HG03135 (cell line): Measurements from ENCODE around the gene CST4.
"Not testable (repeated sequence)": the region's sequence is repeated elsewhere in the genome, so short reads cannot be mapped to it uniquely, and the experiment has no call there.

ENCODE experiments used
- ATAC-seq: cut with Tn5 transposase; IDR thresholded peaks from one replicate; pipeline ENCODE4 v1.9.1; 2021; ENCODE audit warnings: mild to moderate bottlenecking, moderate library complexity; ENCODE audit not compliant: unreplicated experiment

Gene CST4

DNA sequence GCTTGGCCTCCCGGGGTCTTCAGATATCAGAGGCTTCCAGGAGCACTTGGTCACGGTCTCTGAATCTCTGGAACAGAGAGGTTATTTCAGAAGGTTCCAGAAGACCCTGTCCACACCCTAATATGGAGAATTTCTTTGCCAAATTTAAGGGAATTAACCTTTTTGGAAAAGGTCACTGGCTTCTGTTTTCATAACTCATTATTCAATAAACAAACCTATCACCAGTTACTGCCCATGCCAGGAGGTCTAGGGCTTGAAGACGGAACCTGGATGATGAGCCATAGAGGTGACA is 507 bp upstream of the CST4 start:
- no peak for ATAC-seq

DNA sequence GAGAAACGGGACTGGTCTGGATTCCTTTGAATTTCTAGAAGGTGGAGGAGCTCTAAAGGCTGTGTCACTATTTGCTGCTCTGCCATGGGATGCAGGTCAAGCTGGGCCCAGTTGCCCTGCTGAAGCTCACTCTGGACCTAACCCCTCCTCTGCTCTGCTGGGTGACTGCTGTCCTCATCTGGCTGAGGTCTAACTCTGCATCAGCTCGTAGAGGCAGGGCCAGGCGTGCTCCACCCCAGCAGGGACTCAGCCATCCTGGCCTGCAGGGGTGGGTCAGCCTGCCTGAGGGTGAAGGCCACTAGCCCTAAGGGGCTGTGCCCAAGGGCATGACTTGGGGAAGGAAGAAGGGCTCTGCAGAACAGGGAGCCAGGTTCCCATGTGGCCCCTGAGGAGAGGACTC is 852 bp downstream of the CST4 start:
- no peak for ATAC-seq

DNA sequence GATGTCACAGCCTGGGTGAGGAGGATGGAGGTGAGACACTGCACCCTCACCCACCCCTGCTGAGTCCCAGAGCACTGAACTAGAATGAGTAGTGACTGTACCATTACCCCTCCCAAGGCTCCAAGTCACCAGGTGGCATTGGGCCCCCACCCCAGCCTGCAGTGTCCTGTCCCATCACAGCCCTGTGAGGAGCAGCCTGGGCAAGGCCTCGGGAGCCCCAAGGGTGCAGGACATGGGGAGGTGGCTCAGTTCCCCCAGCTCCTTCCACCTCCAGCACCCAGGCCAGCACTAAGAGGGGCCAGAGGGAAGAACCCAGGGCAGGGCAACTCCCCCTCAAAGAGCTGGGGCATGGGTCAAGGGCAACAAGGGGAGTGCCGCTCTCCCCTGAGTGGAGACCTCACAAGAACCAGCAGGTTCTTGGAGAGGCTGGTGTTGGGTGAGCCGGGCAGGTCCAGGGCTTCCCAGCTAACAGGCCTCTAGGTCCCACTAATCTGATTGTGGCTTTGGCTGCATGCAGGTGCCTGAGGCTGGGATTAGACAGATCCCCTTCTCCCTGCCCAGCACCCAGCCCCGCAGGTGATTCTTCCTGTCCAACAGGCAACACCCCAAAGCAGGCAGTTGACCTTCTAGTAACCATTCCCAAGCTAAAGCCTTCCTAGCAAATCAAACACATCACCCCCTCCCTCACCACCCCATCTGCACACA is 2.6 kb downstream of the CST4 start:
- ATAC-seq = no peak

DNA sequence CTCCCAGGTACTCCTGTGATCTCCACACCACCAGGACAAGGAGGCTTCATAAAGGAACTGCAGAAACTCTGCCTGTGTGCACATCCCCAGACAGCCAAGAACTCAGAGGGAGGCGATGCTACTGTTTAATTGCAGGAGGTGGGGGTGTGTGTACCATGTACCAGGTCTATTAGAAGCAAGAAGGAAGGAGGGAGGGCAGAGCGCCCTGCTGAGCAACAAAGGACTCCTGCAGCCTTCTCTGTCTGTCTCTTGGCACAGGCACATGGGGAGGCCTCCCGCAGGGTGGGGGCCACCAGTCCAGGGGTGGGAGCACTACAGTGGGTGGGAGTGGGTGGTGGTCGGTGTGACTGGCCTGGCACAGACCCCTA is 3.3 kb downstream of the CST4 start:
- not testable (repeated sequence) for ATAC-seq

DNA sequence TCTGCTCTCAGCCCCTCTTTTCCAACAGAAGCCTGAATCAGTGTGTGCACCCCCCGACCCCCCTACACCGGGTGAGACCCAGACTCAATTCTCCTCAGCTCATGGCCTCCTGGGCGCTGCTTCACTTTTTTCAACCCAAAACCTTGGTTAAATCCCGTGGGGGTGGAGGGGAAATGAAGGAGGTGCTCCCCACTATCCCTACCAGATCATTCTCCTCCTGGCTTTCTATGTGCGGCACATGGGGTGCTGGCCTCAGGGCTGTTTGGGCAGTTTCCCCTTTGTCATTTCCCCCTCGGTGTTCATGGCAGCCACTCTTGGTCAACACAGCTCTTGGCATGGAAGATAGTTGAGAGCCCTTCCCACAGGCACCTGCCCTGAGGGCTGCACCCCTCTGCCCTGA is 4.6 kb downstream of the CST4 start:
- ATAC-seq = no peak

DNA sequence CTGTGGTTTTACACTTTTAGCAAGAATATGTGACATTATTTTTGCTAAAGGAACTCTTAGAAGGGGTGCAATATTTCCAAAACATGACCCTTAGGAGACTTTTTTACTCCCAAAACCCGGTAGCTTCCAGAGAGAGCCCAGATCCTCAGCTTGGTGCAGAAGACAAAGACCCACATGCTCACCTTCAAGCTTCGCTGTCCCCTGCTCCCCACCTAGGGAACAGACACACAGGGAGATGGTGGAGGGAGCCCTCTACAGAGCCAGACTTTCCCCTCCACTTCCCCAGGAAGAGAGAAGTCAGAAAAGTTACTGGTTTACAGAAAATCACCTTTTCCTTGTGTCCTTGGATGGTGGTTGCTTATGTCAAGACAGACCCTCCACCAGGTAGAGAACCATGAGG is 5.0 kb downstream of the CST4 start:
- no peak for ATAC-seq

DNA sequence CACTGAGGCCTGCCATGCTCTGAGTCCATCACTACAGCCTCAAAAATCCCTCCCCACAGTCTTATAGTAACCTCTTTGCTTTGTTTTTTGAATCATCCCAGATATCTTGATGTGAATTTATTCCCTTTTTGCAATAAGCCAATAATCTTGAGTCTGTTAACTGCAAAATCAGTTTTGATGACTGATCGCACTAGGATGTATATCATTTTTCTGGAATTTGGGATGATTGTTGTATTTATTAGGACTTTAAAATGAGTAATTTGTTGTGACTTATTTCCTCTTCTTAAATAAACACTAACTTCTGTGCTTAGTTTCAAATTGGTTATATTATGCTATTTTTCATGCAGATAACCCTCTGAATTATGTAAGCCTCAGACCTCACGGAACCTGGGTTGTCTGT is 5.6 kb downstream of the CST4 start:
- ATAC-seq = no peak

DNA sequence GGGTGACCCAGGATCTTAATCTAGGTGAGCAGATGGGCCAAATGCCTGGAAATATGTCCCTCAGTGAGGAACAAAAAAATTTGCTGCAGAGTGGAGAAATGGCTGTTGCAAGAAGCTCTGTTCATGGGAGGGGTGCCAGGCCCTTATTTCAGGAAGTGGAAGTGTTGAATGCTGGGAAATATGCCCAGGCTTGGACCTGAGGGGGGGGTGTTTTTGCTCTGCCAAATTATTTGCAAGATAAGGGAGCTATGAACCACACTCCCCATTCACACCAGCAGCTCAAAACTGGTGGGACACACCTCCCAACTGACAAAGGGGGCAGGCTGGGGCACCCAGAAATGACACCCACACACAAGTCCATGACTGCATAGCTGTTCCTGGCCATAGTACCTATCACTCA is 8.7 kb downstream of the CST4 start:
- no peak for ATAC-seq

DNA sequence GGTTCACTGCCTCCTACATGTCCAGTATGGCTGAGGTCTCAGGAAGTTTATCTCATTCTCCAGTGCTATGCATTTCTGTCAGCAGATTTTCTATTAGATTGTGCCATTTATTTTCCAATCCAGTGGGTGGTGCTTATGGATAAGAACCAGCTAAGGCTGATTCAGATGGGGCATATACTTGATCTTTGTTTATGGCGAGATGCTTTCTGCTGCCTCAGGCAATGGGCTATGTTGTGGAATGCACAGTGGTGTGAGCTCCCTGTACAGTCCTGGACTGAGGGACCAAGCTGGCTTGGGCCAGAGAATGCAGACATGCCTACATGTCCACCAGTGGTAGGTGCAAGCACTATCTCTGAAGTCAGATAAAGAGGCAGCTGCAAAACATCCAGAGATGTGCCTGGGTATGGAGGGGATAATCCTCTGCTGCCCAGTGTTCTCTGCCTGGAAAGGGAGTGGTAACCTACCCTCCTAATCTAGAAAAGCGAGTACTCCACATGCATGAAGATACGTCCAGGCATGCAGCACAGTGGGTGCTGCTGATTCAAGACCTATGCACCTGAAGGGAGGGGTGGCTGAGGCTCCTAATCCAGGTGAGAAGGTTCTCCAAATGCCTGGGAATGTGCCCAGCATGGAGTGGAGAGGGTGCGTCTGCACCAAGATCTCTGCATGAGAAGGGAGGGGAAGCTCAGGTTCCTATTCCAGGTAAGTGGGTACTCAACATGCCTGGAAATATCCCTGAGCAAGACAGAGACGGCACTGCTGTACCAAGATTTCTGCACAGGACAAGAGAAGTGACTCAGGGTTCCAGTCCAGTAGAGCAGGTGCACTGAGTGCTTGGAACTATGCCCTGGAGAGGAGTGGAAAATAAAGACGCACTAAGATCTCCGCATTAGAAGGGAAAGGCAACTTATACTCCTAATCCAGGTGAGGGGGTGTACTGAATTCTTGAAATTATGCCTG is 9.4 kb downstream of the CST4 start:
- ATAC-seq = no peak

DNA sequence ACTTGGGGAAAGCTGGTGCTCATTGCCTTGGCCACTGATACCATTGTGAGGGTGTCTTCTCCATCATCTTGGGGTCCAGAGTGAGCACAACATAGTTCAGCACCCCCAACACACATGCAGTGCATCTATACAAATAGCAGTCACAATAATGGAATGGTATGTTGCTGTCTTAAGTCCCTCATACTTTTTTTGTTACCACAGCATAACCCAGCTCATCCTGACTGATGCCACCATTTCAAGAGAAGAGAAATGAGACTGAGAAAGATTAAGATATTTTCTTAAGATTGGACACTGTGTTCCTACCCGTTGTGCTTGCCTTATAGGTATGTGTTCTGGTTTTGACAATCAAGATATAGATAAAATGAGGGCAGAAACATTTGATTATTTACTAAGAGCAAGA is 15.6 kb downstream of the CST4 start:
- ATAC-seq = no peak

DNA sequence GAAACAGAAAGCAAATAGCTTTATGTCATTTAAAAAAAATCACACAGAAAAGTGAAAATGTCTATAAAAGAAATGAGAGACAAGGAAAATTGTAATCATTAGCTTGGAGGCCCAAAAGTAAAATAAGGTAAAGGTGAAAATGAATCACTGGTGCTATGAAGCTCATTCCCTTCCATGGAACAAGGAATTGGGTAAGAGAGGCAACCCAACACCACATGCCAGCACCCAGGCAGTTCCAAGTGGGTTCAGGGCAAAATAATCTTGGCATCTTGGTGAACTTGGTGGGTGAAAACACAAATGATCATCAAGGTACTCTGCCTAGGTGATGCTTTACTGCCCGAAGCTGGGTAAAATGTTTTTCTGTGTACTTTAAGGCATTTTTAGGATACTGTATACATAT is 16.7 kb downstream of the CST4 start:
- no peak for ATAC-seq

DNA sequence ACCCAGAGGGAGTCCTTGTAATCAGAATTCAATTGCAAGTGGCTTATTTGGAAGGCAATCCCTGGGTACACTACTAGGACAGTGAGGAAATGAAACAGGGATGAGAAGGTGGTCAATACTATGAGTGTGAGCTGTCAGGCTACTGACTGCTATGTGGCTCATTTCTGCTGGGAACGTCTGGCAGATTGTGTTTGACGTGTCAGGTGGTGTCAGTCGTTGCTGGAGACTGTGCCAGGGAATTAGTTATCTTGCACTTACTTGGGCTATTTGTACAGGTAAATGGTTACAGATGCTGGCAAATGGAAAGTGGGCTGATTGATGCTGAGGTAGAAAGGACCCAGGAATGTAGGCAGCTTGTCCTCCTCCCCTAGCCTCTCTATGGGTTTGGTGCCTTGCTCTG is 17.4 kb downstream of the CST4 start:
- no peak for ATAC-seq

DNA sequence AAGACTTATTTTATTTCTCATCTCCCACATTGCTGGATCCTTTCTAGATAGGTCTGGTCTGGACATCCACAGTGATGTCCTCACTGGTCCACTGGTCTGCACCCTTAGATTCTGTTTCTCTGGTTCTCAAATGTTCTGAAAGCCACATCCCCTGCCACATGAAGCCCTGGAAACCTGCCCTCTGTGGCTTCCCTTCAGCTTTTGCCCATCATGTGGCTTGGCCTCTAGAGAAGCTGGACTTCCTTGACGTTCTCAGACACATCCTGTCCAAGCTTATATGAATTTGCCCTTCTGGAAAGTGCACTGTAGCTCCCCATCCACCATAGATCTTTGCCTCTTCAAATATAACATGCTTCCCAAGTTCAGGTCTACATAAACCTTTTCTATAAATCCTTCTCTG is 18.5 kb downstream of the CST4 start:
- ATAC-seq = no peak

DNA sequence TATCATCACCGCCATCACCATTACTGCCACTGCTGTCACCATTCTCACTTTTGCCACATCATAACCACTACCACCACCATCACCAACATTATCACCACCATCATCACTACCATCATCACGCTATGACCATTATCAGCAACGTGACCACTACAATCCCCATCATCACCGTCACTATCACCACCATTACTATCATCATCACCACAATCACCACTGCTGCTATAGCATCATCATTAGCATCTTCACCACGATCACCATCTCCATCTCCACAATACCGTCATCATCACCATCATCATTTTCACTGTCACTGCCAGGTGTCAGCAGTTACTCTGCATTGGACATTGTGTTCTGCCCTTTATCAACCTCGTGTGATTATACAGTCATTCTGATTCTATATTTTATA is 19.0 kb downstream of the CST4 start:
- no peak for ATAC-seq

DNA sequence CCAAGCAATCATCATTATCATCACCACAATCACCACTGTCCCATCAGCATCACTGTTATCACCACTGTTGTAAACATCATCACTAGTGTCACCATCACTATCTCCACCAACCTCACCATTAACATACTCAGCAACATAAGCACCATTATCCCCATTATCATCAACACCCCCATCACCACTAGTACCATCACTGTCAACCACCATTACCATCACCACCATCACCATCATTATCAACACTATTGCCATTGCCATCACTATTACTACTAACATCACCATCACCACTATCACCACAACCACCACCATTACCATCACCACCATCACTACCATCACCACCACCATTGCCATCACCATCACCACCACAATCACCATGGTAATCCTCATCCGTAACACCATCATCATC is 19.5 kb downstream of the CST4 start:
- no peak for ATAC-seq

DNA sequence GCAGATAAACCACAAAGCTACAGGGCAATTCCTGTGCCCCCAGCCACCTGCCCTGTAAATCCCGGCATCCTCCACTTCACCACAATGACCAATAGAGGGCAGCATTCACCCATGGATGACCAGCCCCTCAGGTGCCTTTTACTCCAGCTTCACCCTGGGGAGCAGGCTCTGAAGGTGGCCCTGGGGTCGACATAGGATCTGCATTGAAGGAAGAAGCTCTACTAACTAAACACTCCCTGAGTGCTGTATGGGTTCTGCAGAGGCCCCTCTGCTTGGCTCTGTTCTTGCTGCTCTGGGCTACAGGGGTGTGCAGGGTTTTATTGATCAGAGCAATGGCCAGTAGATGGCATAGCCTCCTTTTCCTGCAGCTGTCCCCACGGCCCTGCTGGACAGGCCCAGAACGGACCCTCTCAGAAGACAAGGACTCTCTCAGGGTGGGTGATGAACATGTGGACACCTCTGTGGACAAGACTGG is 20.3 kb downstream of the CST4 start:
- ATAC-seq = no peak

DNA sequence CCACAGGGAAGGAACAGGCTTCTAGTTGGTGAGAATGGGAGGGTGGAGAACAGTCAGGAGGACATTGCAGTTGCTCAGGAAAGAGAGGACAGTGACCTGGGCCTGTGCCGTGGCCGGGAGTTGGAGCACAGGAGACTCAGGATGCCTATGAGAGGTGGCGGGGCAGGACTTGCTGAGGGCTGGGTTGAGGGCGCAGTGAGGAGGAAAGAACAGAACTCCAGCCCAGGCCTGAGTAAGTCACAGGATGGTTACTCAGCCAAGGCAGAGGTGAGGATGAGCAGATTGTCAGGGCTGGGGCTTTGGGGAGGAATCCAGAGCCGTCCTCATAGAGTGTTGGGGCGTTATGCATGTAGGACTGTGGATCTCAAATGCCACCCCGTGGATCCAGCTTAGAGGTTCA is 21.2 kb downstream of the CST4 start:
- ATAC-seq = no peak

DNA sequence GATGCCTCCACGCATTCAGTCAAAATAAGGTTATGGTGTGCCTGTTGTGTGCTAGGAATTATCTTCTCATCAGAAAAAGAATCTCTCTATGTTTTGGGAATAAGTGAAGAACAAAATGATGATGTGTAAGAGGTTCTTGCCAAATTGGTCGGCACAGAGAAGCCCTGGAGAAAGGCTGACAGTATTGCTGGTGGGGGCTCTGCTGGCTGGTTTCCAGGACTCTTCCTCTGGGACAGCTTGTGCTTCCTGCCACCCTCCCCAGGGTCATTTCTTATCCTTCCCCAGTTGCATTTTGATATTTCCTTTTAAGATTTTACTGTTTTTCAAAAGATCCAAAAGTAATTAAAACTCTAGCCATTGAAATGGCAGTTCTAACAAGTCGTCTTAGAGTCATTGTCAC is 22.1 kb downstream of the CST4 start:
- no peak for ATAC-seq

DNA sequence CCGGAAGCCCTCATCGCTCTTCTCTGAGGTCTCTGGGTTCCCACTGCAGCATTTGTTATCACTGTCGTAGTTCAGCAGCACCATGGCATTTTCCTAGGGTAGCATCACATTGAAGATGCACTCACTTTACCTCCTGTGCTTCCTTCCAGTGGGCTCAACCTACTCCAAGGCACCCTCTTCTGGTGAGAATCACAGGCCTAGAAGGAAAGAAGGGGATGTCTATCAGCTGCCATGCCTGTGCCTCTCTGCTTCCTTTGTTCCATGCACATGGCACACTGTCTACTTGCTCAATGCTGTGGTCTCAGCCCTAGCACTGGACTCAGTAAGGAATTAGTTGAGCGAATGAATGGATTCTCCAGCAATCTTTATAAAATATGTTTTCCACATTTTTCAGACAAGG is 22.6 kb downstream of the CST4 start:
- ATAC-seq = no peak

DNA sequence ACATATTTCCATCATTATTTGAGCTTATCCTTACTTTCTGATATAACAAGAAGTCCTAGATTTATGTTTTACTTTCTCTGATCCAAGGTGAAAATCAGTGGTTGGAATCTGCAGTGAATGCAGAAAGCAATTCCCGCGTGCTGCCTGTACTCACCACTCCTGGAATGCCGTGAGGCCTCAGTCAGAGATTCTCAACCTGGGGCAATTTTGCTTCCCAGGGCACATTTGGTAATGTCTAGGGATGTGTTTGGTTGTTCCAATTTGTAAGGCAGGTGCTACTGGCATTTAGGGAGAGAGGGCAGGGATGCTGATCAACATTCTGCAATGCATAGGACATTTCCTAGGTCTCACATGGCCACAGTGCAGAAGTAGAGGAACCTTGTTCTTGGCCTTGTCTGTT is 23.9 kb downstream of the CST4 start:
- no peak for ATAC-seq

DNA sequence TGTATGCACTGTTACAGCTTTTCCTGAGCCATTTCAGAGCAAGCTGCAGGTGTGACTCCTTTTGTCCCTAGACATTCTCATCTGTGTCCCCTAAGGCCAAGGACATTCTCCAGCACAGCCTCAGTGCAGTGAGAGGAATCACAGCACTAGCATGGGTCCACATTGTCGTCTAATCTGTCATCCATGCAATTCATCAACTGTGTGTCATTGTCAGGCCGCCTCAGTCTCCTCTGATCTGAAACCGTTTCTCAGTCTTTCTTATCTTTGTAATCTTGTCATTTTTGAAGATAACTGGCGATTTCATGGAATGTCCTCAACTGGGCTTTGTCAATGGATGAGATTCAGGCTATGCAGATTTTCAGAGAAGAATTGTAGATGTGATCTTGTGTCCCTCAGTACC is 24.8 kb downstream of the CST4 start:
- not testable (repeated sequence) for ATAC-seq

DNA sequence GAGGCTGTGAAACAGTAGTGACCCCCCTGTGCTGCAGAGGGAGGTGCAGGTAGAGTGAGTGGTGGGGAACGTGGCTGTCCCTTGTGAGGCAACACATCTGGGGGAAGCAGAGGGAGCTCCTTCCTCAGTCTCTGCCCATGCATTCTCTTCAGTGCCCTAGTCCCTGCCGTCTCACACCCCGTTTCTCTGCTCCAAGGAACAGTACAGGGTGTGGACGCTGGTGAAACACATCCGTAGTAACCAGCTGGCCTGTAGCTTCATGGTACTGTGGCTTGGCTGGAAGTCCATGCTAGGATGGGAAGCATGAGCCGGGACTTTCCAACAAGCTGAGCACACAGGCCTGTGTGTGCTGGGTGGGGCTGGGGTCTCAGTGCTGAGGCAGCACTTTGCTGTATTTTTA is 25.7 kb downstream of the CST4 start:
- no peak for ATAC-seq
